CD4-positive, alpha-beta T cell treated with Interleukin-10 for 1 hour (primary cell): ENCODE data around the gene CNDP1.
"Not testable (repeated sequence)": the region's sequence is repeated elsewhere in the genome, so short reads cannot be mapped to it uniquely, and the experiment has no call there.

Source experiments
- DNase-seq: peaks from one replicate; pipeline ENCODE4 v3.0.0-alpha.2; 2020

CNDP1 gene

GRCh38 chr18:74534150-74534969 lies at the start of gene CNDP1:
Gene CNDP1, plus strand, starts transcription at chr18:74534500. Its CDS starts 168 bp downstream, at chr18:74534668.
- no peak for DNase-seq

GRCh38 chr18:74486119-74486849 lies 48.0 kb upstream of the CNDP1 start:
- DNase-seq: no peak

GRCh38 chr18:74488354-74488753 lies 45.9 kb upstream of the CNDP1 start:
- DNase-seq: no peak

GRCh38 chr18:74488864-74489263 lies 45.4 kb upstream of the CNDP1 start:
- DNase-seq: no peak

- DNase-seq: no peak
Measured at GRCh38 chr18:74489676-74490075, 44.6 kb upstream of the CNDP1 start.

- no peak for DNase-seq
Measured at GRCh38 chr18:74492259-74492658, 42.0 kb upstream of the CNDP1 start.

GRCh38 chr18:74493689-74494088 lies 40.6 kb upstream of the CNDP1 start:
- peak; percentile 81 for DNase-seq

GRCh38 chr18:74494514-74494913 lies 39.8 kb upstream of the CNDP1 start:
- DNase-seq: no peak

- DNase-seq: peak; percentile 99
Measured at GRCh38 chr18:74495581-74496507, 38.5 kb upstream of the CNDP1 start, which contains the start of gene CNDP2. Gene CNDP2, plus strand, starts transcription at chr18:74496363. Its CDS starts 3,611 bp downstream, at chr18:74499974.

GRCh38 chr18:74496508-74497323 lies 37.6 kb upstream of the CNDP1 start:
- DNase-seq: peak; percentile 52

GRCh38 chr18:74497324-74497676 lies 37.0 kb upstream of the CNDP1 start:
- DNase-seq: no peak

- no peak for DNase-seq
Measured at GRCh38 chr18:74497778-74498177, 36.5 kb upstream of the CNDP1 start.

- DNase-seq: peak; percentile 81
Measured at GRCh38 chr18:74498712-74499627, 35.3 kb upstream of the CNDP1 start.

GRCh38 chr18:74499633-74500032 lies 34.7 kb upstream of the CNDP1 start:
- peak; percentile 63 for DNase-seq

- DNase-seq: no peak
Measured at GRCh38 chr18:74500372-74500771, 33.9 kb upstream of the CNDP1 start.

- not testable (repeated sequence) for DNase-seq
Measured at GRCh38 chr18:74500774-74501173, 33.5 kb upstream of the CNDP1 start.

- DNase-seq: no peak
Measured at GRCh38 chr18:74501386-74501785, 32.9 kb upstream of the CNDP1 start.

GRCh38 chr18:74503137-74503536 lies 31.2 kb upstream of the CNDP1 start:
- no peak for DNase-seq

GRCh38 chr18:74505776-74506175 lies 28.5 kb upstream of the CNDP1 start:
- DNase-seq: no peak

GRCh38 chr18:74506448-74507084 lies 27.7 kb upstream of the CNDP1 start:
- DNase-seq: no peak
